ENCODE results near the gene YJEFN3.

Gene YJEFN3

GRCh38 chr19:19547674-19548336 is 19.1 kb downstream of the YJEFN3 start:
- Histone ChIP-seq H3K4me1 (ENCODE audit: control insufficient read depth, insufficient read depth, low read length) (peaks cover 11% of the 10 kb centered on the region), H3K4me3 (ENCODE audit: insufficient read depth, low read depth, low read length) (no peak overlapping the region), H3K27ac (ENCODE audit: insufficient read depth, low read depth, low read length, poor library complexity, severe bottlenecking) (no peak overlapping the region), H3K27me3 (ENCODE audit: control insufficient read depth, insufficient read depth, low read length, poor library complexity, severe bottlenecking) (no peaks in the 10 kb centered on the region), H3K9me3 (ENCODE audit: control insufficient read depth, low read length) (no peaks in the 10 kb centered on the region), H3K36me3 (ENCODE audit: control insufficient read depth, insufficient read depth, low read length) (no peaks in the 10 kb centered on the region)
- 88 to 90% methylated on average over 15 of the region's 15 CpGs for WGBS, 2 experiments

- Histone ChIP-seq H3K4me1 (ENCODE audit: control insufficient read depth, insufficient read depth, low read length) (peaks cover 11% of the 10 kb centered on the region), H3K9me3 (ENCODE audit: control insufficient read depth, low read length) (no peaks in the 10 kb centered on the region), H3K4me3 (ENCODE audit: insufficient read depth, low read depth, low read length) (no peak overlapping the region), H3K36me3 (ENCODE audit: control insufficient read depth, insufficient read depth, low read length) (no peaks in the 10 kb centered on the region), H3K27me3 (ENCODE audit: control insufficient read depth, insufficient read depth, low read length, poor library complexity, severe bottlenecking) (no peaks in the 10 kb centered on the region), H3K27ac (ENCODE audit: insufficient read depth, low read depth, low read length, poor library complexity, severe bottlenecking) (no peak overlapping the region)
- WGBS, 2 experiments = 84 to 85% methylated on average over 13 of the region's 13 CpGs
Observed at GRCh38 chr19:19548915-19549759, 20.4 kb downstream of the YJEFN3 start.

DNA sequence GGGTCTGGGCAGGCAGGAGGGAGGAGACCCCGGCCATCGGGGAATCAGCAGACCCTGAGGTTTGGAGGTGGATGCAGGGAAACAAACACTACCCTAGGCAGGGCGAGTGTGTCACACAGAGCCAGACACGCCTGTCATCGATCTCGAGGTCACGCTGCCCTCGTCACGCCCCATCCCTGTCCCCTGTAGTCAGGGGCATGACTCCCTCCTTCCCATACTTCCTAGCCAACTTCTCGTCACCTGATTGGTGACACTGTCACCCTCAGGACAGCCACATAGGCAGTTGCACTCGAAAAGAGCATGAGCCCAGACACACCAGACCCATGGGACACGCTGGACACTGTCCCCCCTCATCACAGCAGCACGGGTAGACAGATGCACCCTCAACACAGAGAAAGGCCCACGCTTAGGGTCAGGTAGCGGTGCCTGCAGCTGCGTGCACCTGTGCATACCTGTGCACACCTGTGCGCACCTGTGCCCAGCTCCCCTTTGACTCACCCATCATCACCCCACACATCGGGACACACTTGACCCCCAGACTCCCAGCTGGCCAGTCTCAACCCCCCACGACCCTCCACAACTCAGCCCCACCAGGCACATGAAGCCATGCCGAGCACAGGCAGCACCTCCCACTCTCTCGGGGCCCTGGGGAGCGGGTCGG is 21.2 kb downstream of the YJEFN3 start:
- Histone ChIP-seq H3K27ac (ENCODE audit: insufficient read depth, low read depth, low read length, poor library complexity, severe bottlenecking) (no peak overlapping the region), H3K9me3 (ENCODE audit: control insufficient read depth, low read length) (no peaks in the 10 kb centered on the region), H3K27me3 (ENCODE audit: control insufficient read depth, insufficient read depth, low read length, poor library complexity, severe bottlenecking) (no peaks in the 10 kb centered on the region), H3K4me3 (ENCODE audit: insufficient read depth, low read depth, low read length) (no peak overlapping the region), H3K36me3 (ENCODE audit: control insufficient read depth, insufficient read depth, low read length) (no peaks in the 10 kb centered on the region), H3K4me1 (ENCODE audit: control insufficient read depth, insufficient read depth, low read length) (peaks cover 11% of the 10 kb centered on the region)
- WGBS, 2 experiments = 89 to 90% methylated on average over 23 of the region's 23 CpGs

DNA sequence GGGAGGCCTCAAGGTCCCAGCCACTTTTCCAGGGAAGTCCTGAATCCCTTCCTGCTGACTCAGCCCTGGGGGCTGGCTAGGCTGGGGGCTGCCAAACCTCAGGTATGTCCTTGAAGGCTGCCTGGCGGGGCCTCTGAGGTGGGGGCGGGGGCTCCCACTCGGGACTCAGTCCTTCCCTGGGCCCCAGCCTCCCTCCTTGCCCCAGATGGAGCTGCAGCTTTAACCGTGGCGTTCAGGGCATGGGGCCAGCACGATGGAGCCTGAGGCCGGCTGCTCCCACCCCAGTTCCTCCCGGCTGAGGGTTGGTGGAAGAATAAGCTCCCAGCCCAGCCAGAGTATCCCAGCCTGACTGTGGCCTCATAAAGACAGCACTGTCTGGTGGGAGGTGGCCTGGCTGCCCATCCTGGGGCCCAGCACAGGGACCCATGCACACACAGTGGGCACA is 21.8 kb downstream of the YJEFN3 start:
- no peak overlapping the region for H3K4me3 ChIP-seq (ENCODE audit: insufficient read depth, low read depth, low read length)
- H3K4me1 ChIP-seq (ENCODE audit: control insufficient read depth, insufficient read depth, low read length) = peaks cover 11% of the 10 kb centered on the region
- H3K27me3 ChIP-seq (ENCODE audit: control insufficient read depth, insufficient read depth, low read length, poor library complexity, severe bottlenecking) = no peaks in the 10 kb centered on the region
- H3K36me3 ChIP-seq (ENCODE audit: control insufficient read depth, insufficient read depth, low read length) = no peaks in the 10 kb centered on the region
- H3K9me3 ChIP-seq (ENCODE audit: control insufficient read depth, low read length) = no peaks in the 10 kb centered on the region
- no peak overlapping the region for H3K27ac ChIP-seq (ENCODE audit: insufficient read depth, low read depth, low read length, poor library complexity, severe bottlenecking)
- 67 to 71% methylated on average over 8 of the region's 8 CpGs for WGBS, 2 experiments

DNA sequence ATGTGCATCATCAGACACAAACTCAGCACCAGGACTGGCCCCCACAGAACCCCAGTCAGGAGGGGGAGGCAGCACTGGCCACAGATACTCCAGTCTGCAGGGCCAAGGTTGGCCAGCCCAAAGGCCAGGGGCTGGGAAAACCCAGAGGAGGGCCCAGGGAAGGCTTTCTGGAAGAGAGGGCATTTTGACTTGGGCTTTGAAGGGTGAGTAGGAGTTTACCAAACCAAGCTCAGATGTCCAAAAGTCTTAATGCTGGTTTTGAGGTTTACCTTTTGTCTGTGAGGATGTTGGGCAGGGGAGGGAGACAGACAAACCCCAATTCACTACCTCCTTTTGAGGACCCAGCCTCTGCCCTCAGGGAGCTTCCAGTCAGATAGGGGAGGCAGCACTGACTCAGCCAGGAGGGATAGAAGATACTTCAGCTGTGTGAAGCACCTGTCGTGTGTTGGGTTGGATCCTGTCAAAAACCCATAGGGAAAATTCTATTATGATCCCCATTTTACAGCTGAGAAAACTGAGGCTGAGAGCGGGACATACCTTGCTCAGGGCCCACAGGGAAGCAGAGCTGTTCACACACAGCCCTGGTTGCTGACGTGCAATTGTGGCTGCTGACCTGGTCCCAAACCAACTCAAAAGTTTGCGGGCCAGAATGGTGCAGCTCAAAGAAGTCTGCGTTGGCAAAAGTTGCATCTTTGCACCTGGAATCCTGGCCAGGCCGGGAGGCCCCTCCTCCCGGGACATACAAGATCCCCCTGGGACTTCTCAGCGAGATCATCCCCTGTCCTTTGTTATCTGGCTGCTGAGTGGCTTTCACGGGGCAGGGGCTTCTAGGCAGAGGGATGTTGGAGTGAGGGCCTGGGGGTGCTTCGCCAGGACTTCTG is 22.5 kb downstream of the YJEFN3 start:
- H3K9me3 ChIP-seq (ENCODE audit: control insufficient read depth, low read length) = no peaks in the 10 kb centered on the region
- peaks cover 11% of the 10 kb centered on the region for H3K4me1 ChIP-seq (ENCODE audit: control insufficient read depth, insufficient read depth, low read length)
- WGBS, 2 experiments = 81% methylated on average over 10 of the region's 10 CpGs
- no peaks in the 10 kb centered on the region for H3K36me3 ChIP-seq (ENCODE audit: control insufficient read depth, insufficient read depth, low read length)
- H3K4me3 ChIP-seq (ENCODE audit: insufficient read depth, low read depth, low read length) = no peak overlapping the region
- no peaks in the 10 kb centered on the region for H3K27me3 ChIP-seq (ENCODE audit: control insufficient read depth, insufficient read depth, low read length, poor library complexity, severe bottlenecking)
- H3K27ac ChIP-seq (ENCODE audit: insufficient read depth, low read depth, low read length, poor library complexity, severe bottlenecking) = no peak overlapping the region

- no peaks in the 10 kb centered on the region for H3K27me3 ChIP-seq (ENCODE audit: control insufficient read depth, insufficient read depth, low read length, poor library complexity, severe bottlenecking)
- no peaks in the 10 kb centered on the region for H3K9me3 ChIP-seq (ENCODE audit: control insufficient read depth, low read length)
- H3K4me3 ChIP-seq (ENCODE audit: insufficient read depth, low read depth, low read length) = no peak overlapping the region
- no peaks in the 10 kb centered on the region for H3K36me3 ChIP-seq (ENCODE audit: control insufficient read depth, insufficient read depth, low read length)
- 87% methylated on average over 14 of the region's 14 CpGs for WGBS, 2 experiments
- H3K4me1 ChIP-seq (ENCODE audit: control insufficient read depth, insufficient read depth, low read length) = peaks cover 11% of the 10 kb centered on the region
- no peak overlapping the region for H3K27ac ChIP-seq (ENCODE audit: insufficient read depth, low read depth, low read length, poor library complexity, severe bottlenecking)
Observed at GRCh38 chr19:19551853-19552192, 23.1 kb downstream of the YJEFN3 start.

DNA sequence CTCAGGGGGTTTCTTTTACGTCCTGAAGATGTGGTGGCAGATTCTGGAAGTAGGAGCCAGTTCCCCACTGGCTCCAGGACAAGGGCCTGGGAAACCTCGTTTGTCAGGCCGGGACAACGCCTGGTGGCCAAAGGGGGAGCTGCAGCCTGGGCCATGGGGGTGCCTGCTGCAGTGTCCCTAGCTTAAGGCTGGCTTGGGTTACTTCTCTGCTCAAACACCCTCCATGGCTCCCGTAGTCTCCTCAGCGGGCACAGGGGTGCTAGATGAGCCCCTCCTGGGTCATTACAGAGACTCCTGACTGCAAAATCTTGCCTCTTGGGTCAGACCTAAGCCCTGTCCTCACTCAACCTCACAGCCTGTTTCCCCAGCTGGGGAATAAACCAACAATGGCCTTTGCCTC is 24.1 kb downstream of the YJEFN3 start:
- Histone ChIP-seq H3K4me1 (ENCODE audit: control insufficient read depth, insufficient read depth, low read length) (peaks cover 11% of the 10 kb centered on the region), H3K36me3 (ENCODE audit: control insufficient read depth, insufficient read depth, low read length) (no peaks in the 10 kb centered on the region), H3K9me3 (ENCODE audit: control insufficient read depth, low read length) (no peaks in the 10 kb centered on the region), H3K4me3 (ENCODE audit: insufficient read depth, low read depth, low read length) (no peak overlapping the region), H3K27ac (ENCODE audit: insufficient read depth, low read depth, low read length, poor library complexity, severe bottlenecking) (no peak overlapping the region), H3K27me3 (ENCODE audit: control insufficient read depth, insufficient read depth, low read length, poor library complexity, severe bottlenecking) (no peaks in the 10 kb centered on the region)
- 59% methylated on average over 6 of the region's 6 CpGs for WGBS, 2 experiments

- peaks cover 11% of the 10 kb centered on the region for H3K4me1 ChIP-seq (ENCODE audit: control insufficient read depth, insufficient read depth, low read length)
- 95% methylated on average over 10 of the region's 10 CpGs for WGBS, 2 experiments
- no peak overlapping the region for H3K27ac ChIP-seq (ENCODE audit: insufficient read depth, low read depth, low read length, poor library complexity, severe bottlenecking)
- H3K9me3 ChIP-seq (ENCODE audit: control insufficient read depth, low read length) = no peaks in the 10 kb centered on the region
- H3K36me3 ChIP-seq (ENCODE audit: control insufficient read depth, insufficient read depth, low read length) = no peaks in the 10 kb centered on the region
- no peak overlapping the region for H3K4me3 ChIP-seq (ENCODE audit: insufficient read depth, low read depth, low read length)
- H3K27me3 ChIP-seq (ENCODE audit: control insufficient read depth, insufficient read depth, low read length, poor library complexity, severe bottlenecking) = no peaks in the 10 kb centered on the region
Observed at GRCh38 chr19:19553670-19554069, 25.0 kb downstream of the YJEFN3 start.

- Histone ChIP-seq H3K4me3 (ENCODE audit: insufficient read depth, low read depth, low read length) (no peak overlapping the region), H3K27me3 (ENCODE audit: control insufficient read depth, insufficient read depth, low read length, poor library complexity, severe bottlenecking) (no peaks in the 10 kb centered on the region), H3K4me1 (ENCODE audit: control insufficient read depth, insufficient read depth, low read length) (peaks cover 11% of the 10 kb centered on the region), H3K9me3 (ENCODE audit: control insufficient read depth, low read length) (no peaks in the 10 kb centered on the region), H3K27ac (ENCODE audit: insufficient read depth, low read depth, low read length, poor library complexity, severe bottlenecking) (no peak overlapping the region), H3K36me3 (ENCODE audit: control insufficient read depth, insufficient read depth, low read length) (no peaks in the 10 kb centered on the region)
- 69% methylated on average over 34 of the region's 34 CpGs for WGBS, 2 experiments
Observed at GRCh38 chr19:19554074-19555023, 25.6 kb downstream of the YJEFN3 start.
